GM10248 (cell line): Measurements from ENCODE around the gene PHGDH.

Experiments used
- CTCF ChIA-PET: fragments of 300-600 bp; sonication (Branson Sonifier 250); formaldehyde crosslinking; extraction: SDS; loops from one replicate; lab custom pipeline; 2021; ENCODE audit warnings: antibody characterized with exemption; lab: Yijun Ruan, JAX
- POLR2A ChIA-PET: fragments of 350-650 bp; sonication (Branson Sonifier 250); formaldehyde crosslinking; extraction: SDS; loops from one replicate; lab custom pipeline; 2020; ENCODE audit warnings: antibody characterized with exemption; lab: Yijun Ruan, JAX
- DNase-seq: peaks from one replicate; pipeline ENCODE4 v3.0.0; 2012; ENCODE audit errors: extremely low spot score
- CTCF ChIP-seq: IDR thresholded peaks from 2 replicates; pipeline ENCODE4 v1.5.1; 2012; ENCODE audit warnings: mild to moderate bottlenecking, low read depth; ENCODE audit errors: extremely low read depth, missing control alignments, control extremely low read depth

PHGDH gene

GRCh38 chr1:119762953-119763352 lies 51.2 kb downstream of the PHGDH start:
- DNase-seq = no peak
- ChIA-PET POLR2A (no interaction called here), CTCF (no interaction called here)
- TF ChIP-seq CTCF = no peak

GRCh38 chr1:119764220-119764619 lies 52.5 kb downstream of the PHGDH start:
- ChIA-PET CTCF (interaction anchor here (1.1 kb wide), 2 partner anchors 12 to 19 kb away, joined by 3 to 5 read pairs; no protein-coding TSS in a partner anchor), POLR2A (no interaction called here)
- DNase-seq = no peak
- TF ChIP-seq CTCF = no peak

GRCh38 chr1:119766374-119766794 lies 54.6 kb downstream of the PHGDH start:
- CTCF ChIA-PET = interaction anchor here (5.4 kb wide), 1 partner anchor 22 kb away, joined by 23 read pairs; no protein-coding TSS in a partner anchor

GRCh38 chr1:119767486-119767885 lies 55.8 kb downstream of the PHGDH start:
- ChIA-PET CTCF (interaction anchor here (5.4 kb wide), 1 partner anchor 23 kb away, joined by 23 read pairs; no protein-coding TSS in a partner anchor), POLR2A (no interaction called here)
- TF ChIP-seq CTCF = no peak
- no peak for DNase-seq

More at GRCh38 chr1:119766374-119766794, 54.6 kb downstream of the PHGDH start:
- POLR2A ChIA-PET = no interaction called here
- TF ChIP-seq CTCF = no peak
- no peak for DNase-seq

GRCh38 chr1:119768778-119769177 lies 57.0 kb downstream of the PHGDH start, which contains the start of gene HMGCS2:
Gene HMGCS2 (minus strand): TSS chr1:119768905. CDS start chr1:119768844, 61 bp downstream.
- no peak for DNase-seq
- TF ChIP-seq CTCF = no peak
- ChIA-PET CTCF (interaction anchor here (5.4 kb wide), 1 partner anchor 24 kb away, joined by 23 read pairs; no protein-coding TSS in a partner anchor), POLR2A (no interaction called here)

GRCh38 chr1:119771016-119771415 lies 59.3 kb downstream of the PHGDH start:
- ChIA-PET POLR2A (interaction anchor here (0.6 kb wide), 1 partner anchor 47 kb away, joined by 3 read pairs; no protein-coding TSS in a partner anchor), CTCF (interaction anchor here (1.0 kb wide), 1 partner anchor 38 kb away, joined by 4 read pairs; no protein-coding TSS in a partner anchor)
- no peak for DNase-seq
- no peak for TF ChIP-seq CTCF

GRCh38 chr1:119771770-119772169 lies 60.0 kb downstream of the PHGDH start:
- no peak for TF ChIP-seq CTCF
- CTCF ChIA-PET = interaction anchor here (0.9 to 1.0 kb wide), 2 partner anchors 28 to 37 kb away, joined by 4 read pairs; no protein-coding TSS in a partner anchor
- no peak for DNase-seq
- POLR2A ChIA-PET = no interaction called here
